NCI-H2107 (cell line): ENCODE measurements around the gene TBCD.
"Not testable (repeated sequence)": the region's sequence is repeated elsewhere in the genome, so short reads cannot be mapped to it uniquely, and the experiment has no call there.

Source experiments
- DNase-seq: peaks from one replicate; lab custom pipeline; 2025; lab: John Stamatoyannopoulos, UW

Gene TBCD

DNA sequence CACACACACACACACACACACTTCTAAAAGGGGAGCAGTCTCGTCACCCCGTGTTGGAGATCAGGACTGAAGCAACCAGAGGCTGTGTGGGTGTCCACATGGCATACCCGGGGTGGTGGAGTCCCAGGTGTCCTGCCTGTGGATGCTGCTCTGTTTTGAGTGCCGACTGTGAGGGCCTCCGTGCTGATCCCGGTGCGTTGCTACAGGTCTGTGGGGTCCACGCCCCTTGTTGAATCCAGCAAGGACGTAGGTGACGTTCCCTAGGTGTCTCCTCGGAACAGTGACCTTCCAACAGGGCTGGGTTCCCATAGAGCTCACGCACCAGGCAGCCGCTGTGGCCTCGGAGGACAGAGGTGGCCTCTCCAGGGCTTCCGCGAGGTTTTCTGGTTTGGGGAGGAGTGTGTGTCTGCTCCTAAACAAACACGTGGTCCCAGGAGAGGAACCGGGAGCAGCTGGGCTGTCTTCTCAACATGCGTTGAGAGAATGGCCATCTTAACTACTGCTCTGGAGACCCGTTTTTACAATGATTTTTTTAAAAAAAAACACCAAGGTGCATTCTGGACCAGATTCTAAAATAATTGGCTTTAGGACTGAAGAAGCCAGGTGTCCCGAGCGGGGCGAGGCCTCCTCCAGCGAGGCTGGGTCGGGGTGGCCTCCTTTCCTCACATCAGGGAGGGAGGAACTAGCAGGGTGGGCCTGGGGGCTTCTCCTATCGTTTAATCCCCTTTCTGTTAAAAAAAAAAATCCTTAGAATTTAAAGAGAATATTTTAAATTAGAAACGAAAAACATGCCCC lies 188.6 kb downstream of the TBCD start:
- DNase-seq = no peak

GRCh38 chr17:82941021-82942001 lies 189.4 kb downstream of the TBCD start:
- DNase-seq = no peak

- no peak for DNase-seq
Measured at GRCh38 chr17:82942166-82943130, 190.6 kb downstream of the TBCD start.

GRCh38 chr17:82943339-82943738 lies 191.5 kb downstream of the TBCD start:
- no peak for DNase-seq

DNA sequence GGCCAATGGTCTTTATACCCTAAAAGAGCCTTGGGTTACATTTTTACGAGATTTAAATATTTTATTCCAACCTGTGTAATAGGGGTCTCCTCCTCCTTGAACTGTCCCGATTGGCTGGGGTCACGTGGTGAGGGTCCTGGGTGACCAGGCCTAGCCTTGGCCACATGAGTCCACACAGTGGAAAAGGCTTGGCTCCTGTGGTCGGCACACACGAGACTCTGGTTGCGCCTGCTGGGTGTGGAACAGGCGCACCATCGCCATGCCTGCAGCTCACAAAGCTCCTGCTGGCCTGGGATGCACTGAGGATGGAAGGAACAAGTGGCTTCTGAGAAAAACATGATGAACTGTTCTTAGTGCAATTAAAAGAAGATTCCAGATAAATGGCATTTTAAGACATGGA lies 191.9 kb downstream of the TBCD start:
- no peak for DNase-seq

- DNase-seq = no peak
Measured at GRCh38 chr17:82944990-82945389, 193.1 kb downstream of the TBCD start.

- DNase-seq = no peak
Measured at GRCh38 chr17:82946081-82946480, 194.2 kb downstream of the TBCD start.

- DNase-seq = no peak
Measured at GRCh38 chr17:82947051-82947991, 195.5 kb downstream of the TBCD start.

DNA sequence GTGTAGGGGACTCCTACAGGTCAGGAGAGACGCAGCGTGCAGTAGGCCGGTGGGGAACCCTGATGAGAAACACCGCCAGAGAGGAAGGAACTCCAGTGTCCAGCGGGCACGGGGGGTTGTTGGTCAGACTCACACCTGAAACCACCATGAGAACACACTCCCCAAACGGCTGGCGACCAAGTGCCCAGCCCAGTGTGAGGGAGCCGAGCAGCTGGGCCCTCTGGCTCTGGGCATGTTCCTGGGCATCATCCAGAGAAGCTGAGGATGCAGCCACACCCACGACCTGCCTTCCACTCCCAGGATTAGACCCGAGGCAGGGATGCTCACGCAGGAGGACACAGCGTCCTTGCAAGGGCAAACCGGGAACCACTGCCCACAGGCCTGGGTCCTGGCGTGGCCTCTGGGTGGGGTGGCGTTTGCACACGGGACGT lies 196.2 kb downstream of the TBCD start:
- DNase-seq = no peak

DNA sequence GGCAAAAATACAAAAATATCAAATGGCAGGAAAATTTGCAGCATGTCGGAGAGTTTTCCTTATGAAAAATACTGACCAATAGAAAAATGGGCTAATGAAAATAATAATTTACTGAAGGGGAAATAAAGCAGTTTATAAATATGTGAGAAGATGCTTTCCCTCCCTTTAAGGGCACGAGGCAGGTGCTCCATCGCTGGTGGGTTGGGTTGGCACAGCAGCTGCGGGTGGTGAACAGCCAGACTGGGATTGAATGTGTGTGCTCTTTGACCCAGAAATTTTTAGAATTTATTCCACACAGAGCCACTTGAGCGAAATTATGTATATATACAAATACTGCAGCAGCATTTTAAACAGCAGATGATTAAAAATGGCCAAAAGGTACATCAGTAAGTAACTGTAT lies 197.1 kb downstream of the TBCD start:
- no peak for DNase-seq

GRCh38 chr17:82949361-82949760 lies 197.5 kb downstream of the TBCD start:
- DNase-seq = no peak

DNA sequence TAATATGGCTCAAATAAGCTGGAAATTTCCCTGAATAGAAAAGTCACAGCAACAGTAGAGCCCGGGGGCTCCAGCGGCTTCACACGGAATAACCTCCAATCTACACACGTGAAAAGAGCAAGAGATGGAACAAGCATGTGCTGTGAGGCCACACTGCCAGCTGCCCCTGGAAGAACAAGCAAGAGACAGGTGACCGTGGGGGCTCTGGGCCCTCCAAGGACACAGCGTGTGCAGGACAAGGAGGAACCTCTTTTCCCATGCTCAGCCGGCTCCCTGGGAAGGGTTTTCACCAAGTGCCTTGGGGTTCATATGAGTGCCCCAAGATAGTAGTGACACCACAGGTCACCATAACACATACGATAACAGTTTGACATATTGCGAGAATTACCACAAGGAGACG lies 198.1 kb downstream of the TBCD start:
- no peak for DNase-seq

DNA sequence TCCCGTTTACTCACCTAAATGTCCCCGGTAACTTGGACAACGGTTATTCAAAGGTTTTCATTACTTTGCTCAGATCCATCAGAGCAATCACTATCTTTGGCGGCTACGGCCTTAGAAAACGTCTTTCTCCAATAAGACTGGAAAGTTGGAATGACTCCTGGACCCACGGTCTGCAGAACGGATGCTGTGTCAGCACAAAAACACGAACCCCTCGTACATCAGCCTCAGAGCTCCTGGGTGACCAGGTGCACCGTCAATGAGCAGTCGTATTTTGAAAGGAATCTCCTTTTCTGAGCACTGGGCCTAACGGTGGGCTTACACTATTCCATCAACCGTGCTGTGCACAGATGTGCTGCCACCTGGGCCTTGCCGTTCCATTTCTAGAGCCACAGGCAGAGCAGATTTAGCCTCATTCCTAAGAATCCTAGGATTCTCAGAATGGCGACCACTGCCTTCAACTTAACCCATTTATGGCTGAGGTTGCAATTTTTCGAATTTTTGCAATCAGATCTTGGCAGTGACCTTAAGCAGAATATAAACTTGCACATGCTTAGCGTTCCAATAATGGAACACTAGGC lies 198.7 kb downstream of the TBCD start:
- no peak for DNase-seq

- no peak for DNase-seq
Measured at GRCh38 chr17:82952019-82952418, 200.2 kb downstream of the TBCD start.

GRCh38 chr17:82955106-82955505 lies 203.2 kb downstream of the TBCD start:
- DNase-seq = not testable (repeated sequence)

- not testable (repeated sequence) for DNase-seq
Measured at GRCh38 chr17:82955627-82956026, 203.8 kb downstream of the TBCD start.

DNA sequence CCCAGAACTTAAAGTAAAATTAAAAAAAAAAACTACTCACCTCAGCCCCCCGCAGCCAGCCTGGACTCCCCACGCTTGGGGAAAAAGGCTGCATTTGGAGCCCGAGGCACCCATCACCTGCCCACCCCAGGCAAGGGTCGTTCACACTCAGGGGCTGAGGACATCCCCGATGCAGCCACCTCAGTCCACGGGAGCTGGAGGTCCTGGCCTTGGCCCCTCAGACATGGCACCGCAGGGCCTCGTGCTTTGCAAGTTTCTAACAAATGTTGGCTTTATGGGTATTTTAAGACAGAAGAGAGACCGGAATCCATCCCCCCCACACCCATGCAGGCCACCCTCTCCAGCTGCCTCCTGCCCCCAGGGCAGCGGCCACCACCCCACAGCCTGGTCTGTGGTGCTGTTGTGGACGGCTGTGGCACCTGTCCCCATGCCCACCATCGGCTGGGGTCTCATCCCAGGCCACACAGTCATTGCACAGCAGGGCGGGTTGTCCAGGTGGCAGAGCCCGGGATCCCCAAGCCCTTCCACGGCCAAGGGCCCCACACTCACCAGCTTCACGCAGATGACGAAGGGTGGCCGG lies 204.4 kb downstream of the TBCD start:
- no peak for DNase-seq

DNA sequence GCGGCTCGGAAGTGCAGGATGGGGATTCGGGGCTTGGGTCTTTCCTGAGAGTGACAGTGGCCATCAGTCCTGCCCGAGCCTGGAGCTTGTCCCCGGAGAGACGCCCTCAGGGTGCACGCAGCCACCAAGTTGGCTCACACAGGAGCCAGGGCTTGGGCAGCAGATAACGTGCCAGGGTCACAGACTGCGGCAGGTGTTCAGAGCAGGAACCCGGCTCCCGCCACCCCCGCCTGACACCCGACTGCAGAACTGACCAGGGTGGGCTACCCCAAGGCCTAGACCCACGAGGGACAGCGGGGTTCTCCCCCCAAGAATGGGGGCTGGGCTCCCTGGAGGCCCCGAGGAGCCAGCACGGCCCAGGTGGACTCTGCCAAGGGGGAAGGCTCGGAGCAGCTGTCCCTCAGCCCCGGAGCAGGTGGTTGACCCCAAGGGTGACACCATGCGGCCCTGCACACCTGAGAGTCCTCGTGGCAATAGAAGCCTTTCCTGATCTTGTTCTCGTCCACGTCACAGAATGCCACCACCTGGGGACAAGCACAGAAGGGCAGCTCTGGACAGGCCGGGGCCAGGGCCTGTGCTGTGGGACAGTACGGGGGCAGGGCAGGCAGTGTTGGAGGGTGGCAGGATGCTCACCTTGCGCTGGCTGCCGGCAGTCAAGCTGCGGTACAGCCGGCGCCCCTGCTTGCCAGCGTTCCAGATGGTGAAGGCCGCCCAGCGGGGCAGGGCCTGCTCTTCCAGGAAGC lies 205.0 kb downstream of the TBCD start:
- DNase-seq = no peak

DNA sequence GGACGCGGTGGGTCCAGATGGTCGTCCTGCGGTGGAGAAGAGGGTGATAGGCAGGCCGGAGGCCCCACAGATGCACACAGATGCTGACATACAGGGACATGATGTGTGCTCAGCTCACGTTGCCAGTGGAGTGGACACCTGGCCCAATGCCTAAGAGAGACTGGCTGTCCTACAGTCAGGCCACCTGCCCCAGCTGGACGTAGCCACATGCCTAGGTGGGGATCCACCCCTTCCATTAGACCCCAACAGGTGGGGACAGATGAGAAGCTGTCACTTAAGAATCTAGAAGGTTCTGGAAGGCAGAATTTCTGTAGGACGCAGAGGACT lies 205.6 kb downstream of the TBCD start:
- DNase-seq = no peak
